HG03442 (cell line): ENCODE results near the gene ZSWIM4.
"Not testable (repeated sequence)": the region's sequence is repeated elsewhere in the genome, so short reads cannot be mapped to it uniquely, and the experiment has no call there.

ENCODE experiments used
- ATAC-seq: cut with Tn5 transposase; IDR thresholded peaks from one replicate; pipeline ENCODE4 v1.9.1; 2021; ENCODE audit warnings: mild to moderate bottlenecking, moderate library complexity; ENCODE audit not compliant: unreplicated experiment

The ZSWIM4 gene

GRCh38 chr19:13774217-13775191, 20.7 kb upstream of the ZSWIM4 start, which contains the start of gene C19orf53:
C19orf53 (plus strand) TSS chr19:13774456; CDS start chr19:13774478, 22 bp downstream.
- ATAC-seq, result peak; percentile 89

DNA sequence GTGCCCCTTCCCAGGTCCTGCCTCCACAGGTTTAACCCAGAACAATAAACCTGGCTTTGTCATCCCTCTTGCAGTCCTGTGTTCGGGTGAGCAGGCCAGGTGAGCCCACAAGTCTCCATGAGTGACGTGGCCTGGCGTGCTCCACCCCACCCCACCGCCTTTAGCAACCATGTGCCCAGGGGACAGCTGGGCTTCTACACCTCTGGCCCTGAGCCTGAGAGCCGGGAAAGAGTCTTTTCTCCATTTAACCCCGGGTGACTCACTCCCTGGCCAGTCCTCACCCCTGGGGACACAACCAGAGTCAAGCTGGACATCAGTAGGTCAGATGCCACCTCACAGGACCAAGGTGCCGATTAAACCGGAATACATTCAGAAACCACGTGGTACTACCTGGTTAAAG, 16.8 kb upstream of the ZSWIM4 start:
- no peak for ATAC-seq

- no peak for ATAC-seq
These were observed 16.4 kb upstream of the ZSWIM4 start for GRCh38 chr19:13778847-13779246.

DNA sequence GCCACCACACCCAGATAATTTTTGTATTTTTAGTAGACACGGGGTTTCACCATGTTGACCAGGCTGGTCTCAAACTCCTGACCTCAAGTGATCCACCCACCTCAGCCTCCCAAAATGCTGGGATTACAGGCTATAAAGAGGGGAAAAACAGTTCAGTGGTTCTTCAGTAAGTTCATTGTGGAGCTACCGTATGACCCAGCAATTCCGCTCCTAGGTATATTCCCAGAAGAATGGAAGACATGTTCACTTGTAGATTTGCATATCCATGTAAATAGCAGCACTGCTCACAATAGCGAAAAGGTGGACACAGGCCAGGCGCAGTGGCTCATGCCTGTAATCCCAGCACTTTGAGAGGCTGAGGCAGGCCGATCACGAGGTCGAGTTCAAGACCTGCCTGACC, 15.4 kb upstream of the ZSWIM4 start:
- not testable (repeated sequence) for ATAC-seq

DNA sequence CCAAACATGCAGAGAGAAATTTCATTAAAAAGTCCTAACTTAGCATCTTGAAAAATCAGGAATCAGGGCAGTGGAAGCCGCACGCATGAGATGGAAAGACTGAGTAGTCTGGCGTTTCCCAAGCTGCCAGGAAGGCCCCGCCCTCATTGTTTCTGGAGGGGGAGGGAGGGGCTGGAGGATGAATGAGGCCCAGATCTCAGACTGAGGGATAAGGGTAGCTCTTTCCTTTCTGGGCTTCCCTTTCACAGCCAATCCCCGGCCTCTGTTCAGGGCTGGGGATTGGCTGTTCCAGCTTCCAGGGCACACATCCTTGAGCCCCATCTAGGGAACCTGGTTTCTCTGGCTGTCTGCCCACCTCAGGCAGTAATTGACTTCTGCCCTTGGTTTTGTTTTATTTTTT, 13.7 kb upstream of the ZSWIM4 start:
- no peak for ATAC-seq

DNA sequence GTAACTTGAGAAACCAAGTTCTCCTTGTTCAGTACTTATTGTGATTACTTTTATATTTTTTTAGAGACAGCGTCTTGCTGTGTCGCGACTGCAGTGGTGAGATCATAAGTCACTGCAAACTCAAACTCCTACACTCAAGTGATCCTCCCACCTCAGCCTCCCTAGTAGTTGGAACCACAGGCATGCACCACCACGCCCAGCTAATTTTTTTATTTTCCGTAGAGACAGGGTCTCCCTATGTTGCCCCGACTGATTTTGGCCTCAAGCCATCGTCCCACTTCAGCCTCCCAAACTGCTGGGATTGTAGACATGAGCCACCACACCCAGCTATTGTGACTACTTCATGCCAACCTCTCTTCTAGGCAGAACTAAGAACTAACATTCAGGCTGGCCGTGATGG, 12.7 kb upstream of the ZSWIM4 start:
- ATAC-seq, result no peak

- no peak for ATAC-seq
These were observed 11.4 kb upstream of the ZSWIM4 start for GRCh38 chr19:13783565-13784500.

DNA sequence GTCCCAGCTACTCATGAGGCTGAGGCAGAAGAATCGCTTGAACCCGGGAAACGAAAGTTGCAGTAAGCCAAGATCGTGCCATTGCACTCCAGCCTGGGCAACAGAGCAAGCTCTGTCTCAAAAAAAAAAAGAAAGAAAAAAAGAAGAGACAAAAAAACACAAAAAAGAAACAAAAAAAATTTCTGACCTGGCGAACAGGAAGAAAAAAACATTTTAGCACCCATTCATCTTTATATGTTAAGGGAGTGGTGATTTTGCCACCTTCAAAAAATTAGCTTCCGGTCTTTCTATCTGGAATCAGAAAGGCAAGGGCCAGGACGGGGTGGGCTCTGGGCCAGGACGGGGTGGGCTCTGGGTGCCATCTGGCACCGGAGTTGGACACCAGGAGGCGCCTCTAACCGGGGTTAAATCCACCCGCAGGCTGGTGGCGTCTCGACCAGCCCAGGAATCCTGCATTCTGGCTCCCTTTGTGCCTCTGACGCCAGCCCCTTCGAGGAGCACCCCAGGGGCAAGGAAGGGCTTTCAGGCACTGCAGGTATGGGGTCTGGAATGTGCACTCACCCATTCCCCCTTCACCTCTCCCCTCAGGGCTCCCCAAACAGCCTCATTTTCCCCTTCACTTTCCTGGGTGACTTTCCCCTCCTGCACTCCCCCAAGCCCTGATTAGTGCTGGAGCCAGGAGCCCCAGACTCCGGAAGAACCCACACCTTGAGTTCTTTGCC, 10.4 kb upstream of the ZSWIM4 start:
- ATAC-seq, result no peak

DNA sequence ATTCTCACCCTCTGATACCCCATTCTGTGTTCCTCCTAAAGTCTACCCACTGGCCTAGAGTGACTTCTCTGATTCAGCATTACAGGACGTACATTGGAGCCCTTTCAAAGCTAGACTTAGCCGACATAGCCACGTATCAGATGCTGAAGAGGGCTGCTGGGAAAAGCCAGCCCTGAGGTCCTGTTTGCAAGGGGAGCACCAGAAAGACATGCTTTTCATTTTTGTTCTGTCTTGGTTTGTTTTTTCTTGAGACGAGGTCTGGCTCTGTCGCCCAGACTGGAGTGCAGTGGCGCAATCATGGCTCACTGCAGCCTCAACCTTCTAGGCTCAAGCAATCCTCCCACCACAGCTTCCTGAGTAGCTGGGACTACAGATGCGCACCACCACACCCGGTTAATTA, 6.3 kb upstream of the ZSWIM4 start:
- no peak for ATAC-seq

DNA sequence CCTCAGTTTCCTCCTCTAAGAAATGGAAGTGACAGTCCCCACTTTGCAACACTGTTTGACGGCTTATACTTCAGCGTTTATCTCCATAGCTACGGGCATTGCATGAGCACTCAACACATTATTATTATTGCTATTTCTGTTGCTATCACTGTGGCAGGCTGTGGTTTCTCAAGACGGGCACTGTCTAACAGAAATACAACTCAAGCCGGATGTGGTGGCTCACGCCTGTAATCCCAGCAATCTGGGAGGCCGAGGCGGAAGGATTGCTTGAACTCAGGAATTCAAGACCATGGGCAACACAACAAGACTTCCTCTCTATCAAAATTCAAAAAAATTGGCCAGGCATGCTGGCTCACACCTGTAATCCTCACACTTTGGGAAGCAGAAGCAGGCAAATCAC, 4.9 kb upstream of the ZSWIM4 start:
- ATAC-seq, result no peak

DNA sequence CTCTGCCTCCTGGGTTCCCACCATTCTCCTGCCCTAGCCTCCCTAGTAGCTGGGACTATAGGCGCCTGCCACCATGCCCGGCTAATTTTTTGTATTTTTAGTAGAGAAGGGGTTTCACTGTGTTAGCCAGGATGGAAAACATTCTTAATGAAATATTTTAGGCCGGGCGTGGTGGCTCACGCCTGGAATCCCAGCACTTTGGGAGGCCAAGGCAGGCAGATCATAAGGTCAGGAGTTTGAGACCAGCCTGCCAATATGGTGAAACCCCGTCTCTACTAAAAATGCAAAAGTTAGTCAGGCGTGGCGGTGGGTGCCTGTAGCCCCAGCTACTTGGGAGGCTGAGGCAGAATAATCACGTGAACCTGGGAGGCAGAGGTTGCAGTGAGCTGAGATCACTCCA, 1.9 kb upstream of the ZSWIM4 start:
- not testable (repeated sequence) for ATAC-seq

GRCh38 chr19:13794398-13794756, 866 bp upstream of the ZSWIM4 start:
- ATAC-seq, result no peak

GRCh38 chr19:13795595-13796300, 505 bp downstream of the ZSWIM4 start:
- peak; percentile 34 for ATAC-seq

DNA sequence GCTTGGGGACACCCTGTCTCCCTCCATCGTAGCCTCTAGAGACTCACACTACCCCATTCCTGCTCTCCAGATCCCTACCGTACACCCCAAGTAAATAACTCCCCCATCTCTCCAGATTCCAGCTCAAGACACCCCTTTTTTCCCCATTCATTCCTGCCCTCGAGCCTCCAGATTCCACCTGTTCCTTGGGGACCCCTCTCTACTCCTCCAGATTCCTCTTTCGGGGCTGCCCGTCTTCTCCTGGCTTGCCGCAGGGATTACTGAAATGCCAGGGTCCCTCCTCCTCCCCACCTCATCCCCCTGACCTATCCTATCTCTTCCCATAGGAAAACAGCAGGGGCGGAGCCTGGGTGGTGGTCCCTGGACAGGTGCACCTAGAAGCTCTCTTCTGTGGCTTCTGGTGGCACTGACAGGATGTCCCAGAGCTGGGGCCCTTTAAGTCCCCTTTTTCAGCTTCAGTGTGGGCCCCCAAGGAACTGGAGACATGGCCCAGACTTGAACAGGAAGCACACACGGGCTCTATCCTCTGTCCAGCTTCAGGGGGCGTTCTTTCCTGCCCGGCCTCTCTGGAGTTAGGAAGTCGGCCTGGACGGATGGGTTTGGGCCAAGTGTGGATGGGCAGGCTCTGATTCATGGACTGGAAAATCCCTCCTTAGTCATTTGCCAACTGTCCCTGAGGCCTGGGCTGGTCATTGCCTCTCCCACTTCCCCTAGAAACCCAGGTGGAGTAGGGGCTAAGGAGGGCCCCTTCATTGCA, 1.2 kb downstream of the ZSWIM4 start:
- ATAC-seq, result no peak

GRCh38 chr19:13797058-13797440, 1.8 kb downstream of the ZSWIM4 start:
- no peak for ATAC-seq

DNA sequence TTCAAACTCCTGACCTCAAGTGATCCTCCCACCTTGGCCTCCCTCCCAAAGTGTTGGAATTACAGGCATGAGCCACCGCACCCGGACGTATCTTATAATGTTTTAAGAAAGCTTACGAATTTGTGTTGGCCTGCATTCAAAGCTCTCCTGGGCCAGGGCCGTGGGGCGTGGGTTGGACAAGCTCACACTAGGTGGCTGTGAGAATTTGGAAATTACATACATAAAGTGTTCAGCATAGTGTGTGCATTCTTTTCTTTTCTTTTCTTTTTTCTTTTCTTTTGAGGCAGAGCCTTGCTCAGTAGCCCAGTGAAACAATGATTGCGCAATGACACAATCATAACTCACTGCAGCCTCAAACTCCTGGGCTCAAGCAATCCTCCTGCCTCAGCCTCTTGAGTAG, 2.6 kb downstream of the ZSWIM4 start:
- no peak for ATAC-seq

DNA sequence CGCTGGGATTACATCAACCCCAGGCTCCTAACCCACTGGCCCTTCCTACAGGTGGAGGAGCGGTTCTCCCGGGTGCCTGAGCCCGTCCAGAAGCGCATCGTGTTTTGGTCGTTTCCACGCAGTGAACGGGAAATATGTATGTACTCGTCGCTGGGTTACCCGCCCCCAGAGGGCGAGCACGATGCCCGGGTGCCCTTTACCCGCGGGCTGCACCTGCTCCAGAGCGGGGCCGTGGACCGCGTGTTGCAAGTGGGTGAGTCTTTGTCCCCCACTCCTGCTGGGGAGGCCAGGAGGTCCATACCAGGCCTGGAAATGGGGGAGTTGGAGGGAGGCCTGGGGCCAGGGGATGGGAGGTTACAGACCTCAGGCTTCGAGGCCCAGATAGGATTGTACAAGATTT, 4.4 kb downstream of the ZSWIM4 start:
- no peak for ATAC-seq

DNA sequence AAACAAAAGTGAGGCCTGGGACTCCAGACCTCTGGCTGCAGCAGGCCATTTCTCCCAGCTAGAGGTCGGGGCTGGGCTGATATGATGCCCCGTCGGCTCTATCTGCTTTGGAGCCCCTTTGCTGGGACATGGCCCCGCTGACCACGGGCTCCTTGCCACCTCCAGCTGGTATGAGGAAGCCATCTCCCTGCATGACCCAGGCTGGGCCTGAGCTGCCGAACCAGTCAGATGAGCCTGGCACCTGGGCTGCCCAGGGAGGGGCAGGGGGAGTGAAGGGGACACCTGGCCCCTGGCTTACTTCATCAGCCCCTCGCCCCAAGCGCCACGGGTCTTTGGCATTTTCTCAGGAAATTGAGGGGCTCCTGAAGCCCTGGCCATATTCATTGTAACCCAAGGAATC, 7.8 kb downstream of the ZSWIM4 start:
- ATAC-seq, result no peak

- no peak for ATAC-seq
These were observed 9.8 kb downstream of the ZSWIM4 start for GRCh38 chr19:13804830-13805683.
